ENCODE data around the gene DKK2.

DNA sequence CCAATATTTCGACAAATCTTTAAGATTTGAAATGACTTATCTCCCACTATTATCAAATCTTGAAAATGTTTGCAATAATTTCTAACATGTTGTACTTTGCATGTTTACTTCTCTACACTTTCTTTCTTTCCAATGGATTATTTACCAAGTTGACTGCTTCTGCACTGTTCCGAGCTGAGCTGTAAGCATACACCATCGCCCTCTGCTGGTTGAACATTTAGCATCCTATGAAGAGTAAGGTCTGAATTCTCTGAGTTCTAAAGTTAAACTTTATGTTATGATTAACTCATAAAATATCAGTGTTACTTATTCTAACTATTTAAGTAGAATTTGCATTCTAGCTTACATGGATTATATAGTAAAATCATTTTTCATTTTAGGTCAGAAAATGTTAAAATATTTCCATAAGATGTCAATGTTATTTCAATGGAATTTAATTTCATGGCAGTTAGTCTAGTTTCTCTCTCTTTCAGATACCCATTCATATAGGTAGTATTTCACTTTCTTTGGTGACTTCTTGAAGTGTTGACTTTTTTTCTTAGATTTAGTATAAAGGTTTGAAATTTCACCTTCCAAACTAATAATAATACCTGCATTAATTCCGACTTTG, 137.4 kb downstream of the DKK2 start:
- TF ChIP-seq, protein P1, sequence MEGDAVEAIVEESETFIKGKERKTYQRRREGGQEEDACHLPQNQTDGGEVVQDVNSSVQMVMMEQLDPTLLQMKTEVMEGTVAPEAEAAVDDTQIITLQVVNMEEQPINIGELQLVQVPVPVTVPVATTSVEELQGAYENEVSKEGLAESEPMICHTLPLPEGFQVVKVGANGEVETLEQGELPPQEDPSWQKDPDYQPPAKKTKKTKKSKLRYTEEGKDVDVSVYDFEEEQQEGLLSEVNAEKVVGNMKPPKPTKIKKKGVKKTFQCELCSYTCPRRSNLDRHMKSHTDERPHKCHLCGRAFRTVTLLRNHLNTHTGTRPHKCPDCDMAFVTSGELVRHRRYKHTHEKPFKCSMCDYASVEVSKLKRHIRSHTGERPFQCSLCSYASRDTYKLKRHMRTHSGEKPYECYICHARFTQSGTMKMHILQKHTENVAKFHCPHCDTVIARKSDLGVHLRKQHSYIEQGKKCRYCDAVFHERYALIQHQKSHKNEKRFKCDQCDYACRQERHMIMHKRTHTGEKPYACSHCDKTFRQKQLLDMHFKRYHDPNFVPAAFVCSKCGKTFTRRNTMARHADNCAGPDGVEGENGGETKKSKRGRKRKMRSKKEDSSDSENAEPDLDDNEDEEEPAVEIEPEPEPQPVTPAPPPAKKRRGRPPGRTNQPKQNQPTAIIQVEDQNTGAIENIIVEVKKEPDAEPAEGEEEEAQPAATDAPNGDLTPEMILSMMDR (conservative IDR thresholded peaks at IDR 0.05) = peak; percentile 88
- TF ChIP-seq ZFX (IDR thresholded peaks at IDR 0.05) = no peak
